GM18499 (cell line): ENCODE data around the gene CLIC6.

Source experiments
- ATAC-seq: cut with Tn5 transposase; IDR thresholded peaks from one replicate; pipeline ENCODE4 v1.9.1; 2021; ENCODE audit warnings: moderate number of reproducible peaks; ENCODE audit not compliant: insufficient read depth, unreplicated experiment

CLIC6 gene

DNA sequence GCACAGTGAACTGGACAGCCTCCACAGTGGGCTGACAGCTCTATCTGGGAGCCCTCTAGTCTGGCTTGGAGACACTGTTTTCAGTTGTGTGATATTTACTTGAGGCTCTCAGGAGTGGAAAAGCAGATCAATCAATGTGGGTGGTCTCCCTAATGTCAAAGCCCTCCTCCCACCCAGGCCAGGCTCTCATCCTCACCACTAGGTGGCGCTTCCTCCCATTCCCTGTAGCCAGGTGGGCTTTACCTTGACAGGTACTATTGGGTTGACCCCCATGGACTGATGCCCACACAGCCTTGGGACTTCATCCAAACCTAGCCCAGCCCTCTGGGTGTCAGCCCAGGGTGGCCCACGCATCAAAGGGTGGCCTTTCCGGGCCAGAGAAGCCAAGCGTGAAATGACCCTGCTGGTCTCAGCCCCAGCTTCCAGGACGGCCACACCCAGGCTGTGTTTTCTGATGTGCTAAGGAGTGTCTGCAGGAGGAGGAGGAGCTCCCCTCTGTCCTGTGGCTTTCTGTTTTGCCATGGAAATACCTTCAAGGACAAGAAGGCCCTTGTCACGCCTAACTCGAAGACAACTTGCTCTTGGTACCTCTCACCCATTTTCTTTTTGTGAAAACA, 54.0 kb downstream of the CLIC6 start:
- ATAC-seq, result no peak

DNA sequence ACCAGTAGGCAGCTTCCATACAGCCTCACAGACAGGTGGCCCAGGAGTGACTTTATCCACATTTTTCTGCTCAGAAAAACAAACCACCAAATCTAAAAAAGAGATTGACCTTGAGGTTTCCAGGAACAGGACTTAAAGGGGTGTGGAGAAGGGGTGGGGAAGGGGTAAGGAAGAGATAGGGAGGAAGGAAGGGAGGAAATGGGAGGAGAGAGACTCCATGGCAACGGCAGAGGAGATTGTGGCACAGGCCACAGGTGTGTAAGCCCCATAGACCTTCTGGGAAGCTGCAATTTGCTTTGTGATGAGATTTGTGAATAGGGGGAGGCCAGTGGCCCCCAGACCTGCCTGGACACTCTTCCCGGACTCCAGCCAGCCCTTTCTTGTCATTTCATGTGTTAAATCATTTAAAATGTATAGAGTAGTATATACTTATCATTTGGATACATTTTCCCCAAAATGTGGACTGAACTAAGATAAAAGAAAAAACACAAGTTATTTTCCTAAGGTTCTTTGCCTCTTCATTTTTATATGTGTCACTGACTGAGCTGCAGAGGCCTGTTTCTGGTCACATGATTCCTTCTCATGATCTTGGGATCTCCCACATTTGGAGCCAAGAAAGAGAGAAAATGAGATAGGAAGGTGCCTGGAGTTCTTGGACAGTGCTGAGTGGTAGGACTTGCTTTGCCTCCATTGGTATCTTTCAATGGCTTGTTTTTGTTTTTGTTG, 55.5 kb downstream of the CLIC6 start:
- ATAC-seq, result no peak

DNA sequence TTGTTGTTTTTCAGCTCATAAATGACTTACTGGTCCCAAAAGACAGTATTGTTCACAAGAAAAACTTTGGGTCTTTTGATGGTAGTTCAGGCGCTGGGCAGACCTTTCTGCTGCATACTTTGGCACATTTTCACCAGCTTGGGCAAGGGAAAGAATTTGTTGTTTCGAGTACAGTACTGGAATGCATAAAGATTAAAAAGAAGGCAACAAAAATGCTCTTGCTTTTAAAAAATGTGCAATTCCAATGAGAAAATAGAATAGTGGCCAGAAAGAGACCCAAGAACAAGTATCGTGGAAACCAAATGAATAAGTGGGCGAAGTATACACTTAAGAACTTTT, 56.0 kb downstream of the CLIC6 start:
- ATAC-seq, result no peak

DNA sequence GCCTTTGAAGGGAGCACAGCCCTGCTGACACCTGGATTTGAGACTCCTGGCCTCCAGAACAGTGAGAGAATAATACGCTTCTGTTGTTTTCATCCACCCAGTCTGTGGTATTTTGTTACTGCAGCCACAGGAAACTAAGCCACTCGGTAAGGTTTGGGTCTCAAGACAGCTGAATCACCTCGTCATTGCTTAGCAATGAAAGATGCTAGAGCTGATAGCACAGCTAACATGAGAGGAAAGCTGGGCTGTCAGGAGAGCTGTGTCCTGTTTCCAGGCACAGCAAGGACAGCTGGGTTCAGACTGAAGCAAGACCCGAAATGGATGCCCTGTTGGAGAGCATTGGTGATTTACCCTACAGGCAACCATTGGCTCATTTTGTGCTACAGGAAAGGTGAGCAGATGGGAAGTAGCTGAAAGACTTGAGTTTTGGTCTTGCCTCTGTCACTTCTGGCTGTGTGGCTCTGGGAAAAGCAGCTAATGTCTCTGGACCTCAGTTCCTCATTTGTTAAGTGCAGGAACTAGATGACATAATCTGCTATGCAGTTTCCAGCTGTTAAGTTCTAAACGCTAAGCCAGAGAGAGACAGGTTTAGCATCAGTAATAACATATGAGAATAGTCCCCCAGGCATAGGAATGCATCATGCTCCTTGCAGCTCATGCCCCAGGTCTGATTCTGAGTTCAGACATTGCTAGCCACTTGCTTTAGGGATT, 58.0 kb downstream of the CLIC6 start:
- ATAC-seq, result no peak

DNA sequence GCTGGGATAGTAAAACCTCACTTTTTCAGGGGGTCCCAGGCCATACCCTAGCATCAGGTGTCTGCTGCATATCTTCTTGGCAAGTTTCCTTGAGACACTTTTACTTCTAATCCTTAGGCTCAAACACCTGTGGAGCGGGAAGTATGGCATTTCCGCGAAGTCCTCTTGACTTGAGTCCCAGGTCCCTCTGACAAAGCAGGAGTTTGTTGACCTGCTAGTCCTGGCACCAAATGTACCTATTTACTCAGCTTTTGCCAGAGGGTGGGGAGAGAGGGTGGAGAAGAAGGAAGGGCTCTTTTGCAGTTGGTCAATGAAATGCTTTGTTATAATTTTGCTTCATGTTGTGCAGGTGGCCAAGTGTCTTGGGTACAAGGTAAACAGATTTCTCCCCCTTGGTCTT, 59.7 kb downstream of the CLIC6 start:
- no peak for ATAC-seq

DNA sequence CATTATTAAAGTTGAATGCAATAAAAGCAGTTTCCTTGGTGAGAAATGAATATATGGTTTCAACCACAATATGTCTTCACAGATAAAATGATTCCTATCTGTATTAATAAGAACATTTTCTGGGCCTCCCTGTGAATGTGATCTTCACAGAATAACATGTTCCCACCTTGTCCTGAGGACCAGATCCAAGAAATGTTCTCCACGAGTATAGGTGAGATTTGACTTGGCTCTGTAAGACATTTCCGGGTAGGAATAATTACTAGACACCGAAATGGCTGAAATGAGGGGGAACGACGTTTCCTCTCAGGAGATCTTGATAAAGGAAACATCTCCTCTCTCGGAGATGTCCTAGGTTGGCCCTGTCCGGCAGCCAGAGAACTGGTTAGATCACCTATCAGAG, 61.4 kb downstream of the CLIC6 start:
- no peak for ATAC-seq

DNA sequence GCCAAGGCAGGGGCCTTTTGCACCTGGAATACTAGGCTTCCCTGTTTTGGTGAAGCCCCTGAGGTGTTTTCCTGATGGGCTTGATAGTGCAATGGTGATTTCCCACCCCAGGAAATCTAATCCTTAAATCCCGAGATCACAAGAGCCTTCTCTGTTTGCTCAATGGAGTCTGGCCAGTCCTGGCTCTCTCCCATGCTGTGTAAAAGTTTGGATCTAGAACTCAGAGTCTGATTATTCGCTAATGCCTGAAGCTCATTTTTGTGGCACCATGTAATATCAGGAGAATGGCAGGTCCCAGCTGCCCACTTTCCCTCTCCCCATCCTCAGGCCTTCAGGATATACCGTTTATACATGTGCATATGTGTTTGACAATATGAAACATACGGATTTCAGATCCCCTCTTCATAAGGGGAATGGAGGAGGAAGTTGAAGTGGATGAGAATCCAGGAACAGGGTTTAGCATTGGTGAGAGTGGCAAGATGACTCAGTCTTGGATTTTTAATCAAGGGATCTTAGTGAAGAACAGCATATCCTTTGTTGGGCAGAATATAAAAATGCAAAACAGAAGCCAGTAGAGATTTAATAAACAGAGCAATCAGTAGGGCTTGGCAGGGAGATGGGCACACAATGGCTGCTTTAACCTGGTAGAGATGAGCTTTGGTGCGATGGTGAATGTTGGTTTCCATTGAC, 62.1 kb downstream of the CLIC6 start:
- no peak for ATAC-seq

DNA sequence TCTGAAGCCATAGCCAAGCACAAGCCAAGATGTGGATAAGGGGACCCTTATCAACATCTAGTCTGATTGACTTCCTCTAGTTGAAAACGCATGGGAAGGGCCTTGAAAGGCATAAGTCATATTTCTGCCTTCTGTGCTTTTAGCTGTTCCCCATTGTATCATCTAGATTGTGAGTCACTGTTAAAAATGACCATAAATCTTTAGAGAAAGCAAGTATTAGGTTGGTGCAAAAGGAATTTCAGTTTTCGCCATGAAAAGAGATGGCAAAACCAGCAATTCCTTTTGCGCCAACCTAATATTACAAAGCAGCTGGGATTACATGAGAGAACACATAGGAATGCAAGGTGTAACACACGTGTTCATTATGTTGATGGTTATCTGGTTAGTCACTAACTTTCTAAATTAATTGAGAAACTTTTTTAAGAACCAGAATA, 63.6 kb downstream of the CLIC6 start:
- ATAC-seq, result no peak

DNA sequence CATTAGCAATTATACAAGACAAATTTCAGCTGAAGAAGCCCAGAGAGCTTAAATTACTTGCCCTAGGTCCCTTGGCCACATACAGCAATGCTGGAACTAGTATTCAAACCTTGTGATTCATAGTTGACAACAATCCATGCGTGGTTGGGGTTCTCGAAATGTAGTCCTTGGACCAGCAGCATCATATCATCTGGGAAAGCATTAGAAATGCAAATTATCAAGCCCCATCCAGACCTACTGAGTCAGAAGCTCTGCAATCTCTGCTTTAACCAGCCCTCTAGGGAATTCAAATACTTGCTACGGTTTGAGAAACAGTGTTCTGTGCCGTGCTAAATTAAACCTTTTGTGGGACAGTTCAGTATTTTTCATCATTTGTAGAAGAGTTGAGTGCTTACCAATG, 65.1 kb downstream of the CLIC6 start:
- no peak for ATAC-seq

DNA sequence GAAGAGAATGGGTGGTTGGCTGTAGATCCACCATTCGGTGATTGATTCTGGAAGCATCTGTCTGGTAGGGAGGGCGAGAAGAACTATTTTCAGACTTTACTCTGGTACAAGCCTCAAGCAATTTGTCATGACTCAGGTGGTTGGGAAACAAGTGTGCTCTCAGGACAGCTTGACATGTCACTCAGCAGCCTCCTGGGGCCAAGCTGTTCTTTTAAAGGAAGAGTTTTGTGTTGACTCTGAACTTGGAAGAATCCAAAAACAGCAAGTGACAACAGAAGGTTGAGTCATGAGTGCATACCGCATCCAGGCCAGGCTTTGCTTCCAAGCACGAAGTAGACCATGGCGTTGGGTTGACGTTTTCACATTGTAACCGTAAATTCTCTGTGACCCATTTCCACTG, 65.9 kb downstream of the CLIC6 start:
- no peak for ATAC-seq

DNA sequence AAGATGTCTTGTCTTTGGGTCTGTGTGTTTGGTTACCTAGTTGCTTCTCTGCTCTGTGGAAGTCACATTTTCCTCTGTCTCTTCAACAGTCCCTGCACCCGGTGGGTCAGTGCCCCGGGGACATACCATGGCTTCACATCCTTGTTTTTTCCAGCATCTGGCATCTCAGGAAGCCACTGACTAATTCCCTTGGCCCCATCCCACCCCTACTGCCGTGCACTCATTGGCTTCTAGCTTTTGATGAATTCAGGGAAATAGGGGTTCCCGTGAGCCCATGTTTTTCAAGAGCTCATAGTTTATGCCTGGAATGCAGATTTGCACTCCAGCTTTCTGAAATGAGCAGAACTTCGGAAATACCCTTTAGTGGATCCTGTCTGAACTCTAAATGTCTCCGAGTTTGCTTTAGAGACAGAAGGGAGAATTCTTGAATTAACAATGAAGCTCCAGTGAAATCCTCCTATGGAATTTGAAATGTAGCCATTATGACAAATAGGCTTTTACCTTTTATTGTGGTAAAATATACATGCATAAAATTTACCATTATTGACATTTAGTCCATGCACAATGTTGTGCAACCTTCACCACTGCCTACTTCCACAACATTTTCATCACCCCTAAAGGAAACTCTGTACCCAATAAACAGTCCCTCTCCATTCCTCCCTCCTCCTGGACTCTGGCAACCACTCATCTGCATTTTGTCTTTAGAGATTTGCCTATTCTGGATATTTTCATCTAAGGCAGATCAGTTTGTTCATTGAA, 67.5 kb downstream of the CLIC6 start:
- ATAC-seq, result no peak

DNA sequence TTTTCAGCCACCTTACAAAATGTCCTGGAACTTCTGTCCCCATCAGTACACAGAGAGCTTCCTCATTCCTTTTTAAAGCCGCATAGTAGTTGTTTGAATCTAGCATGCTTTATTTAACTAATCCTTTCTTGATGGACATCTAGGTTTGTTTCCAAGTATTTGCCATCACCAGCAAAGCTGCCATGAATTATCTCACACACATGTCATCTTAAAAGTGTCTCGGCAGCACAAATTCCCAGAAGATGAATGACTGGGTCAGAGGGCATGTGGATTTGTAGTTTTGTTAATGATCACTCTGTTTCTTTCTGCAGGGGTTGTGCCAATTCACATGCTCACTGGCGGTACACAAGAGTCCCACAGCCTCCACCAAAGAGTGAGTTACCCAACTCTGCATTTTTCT, 68.3 kb downstream of the CLIC6 start:
- no peak for ATAC-seq

DNA sequence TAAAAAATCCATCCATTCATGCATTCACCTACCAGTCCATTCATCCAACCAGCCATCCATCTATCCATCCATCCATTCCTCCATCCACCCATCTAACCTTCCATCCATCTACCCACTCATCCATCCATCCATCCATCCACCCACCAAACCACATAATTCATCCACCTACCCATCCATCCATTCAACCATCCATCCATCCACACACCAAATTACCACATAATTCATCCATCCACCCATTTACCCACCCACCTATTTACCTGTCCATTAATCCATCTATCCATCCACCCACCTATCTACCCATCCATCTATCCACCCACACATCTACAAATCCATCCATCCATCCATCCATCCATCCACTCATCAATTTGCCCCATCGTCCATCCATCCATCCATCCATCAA, 71.4 kb downstream of the CLIC6 start:
- ATAC-seq, result no peak

DNA sequence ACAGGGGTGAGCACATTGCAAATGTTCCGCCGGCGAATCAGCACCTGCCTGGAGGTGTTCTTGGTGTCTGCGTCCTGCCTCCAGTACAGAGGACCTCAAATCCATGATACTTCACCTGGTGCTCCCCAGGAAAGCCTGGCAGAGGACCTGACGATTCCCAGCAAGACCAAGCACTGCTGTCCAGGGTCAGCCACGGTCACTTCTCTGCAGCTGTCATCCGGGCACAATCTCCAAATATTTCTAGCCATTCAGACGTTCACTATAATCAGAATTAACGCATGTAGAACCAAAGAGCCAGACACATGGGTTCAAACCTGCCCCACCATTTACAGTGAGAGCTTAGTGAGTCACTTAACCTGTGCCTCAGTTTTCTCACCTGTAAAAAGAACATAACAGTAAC, 74.5 kb downstream of the CLIC6 start:
- no peak for ATAC-seq

DNA sequence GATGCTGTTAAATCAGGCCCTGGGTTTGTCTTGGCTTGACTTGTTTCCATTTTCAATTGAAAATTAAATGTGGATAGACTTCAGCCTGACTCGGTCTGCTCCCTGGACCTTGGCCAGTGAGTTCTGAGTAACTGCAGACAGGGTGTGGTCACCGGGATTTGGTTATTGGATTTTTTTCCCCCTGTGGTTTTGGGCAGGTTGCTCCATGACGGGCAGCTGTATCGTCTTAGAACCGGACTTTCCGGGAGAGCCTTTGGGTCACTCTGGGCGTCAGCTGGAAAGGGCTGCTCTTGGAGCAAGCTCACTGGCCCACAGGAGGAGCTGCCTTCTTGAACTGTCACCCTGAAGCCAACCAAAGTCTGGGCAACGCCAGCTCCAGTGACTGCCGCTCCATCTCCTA, 75.0 kb downstream of the CLIC6 start:
- no peak for ATAC-seq

DNA sequence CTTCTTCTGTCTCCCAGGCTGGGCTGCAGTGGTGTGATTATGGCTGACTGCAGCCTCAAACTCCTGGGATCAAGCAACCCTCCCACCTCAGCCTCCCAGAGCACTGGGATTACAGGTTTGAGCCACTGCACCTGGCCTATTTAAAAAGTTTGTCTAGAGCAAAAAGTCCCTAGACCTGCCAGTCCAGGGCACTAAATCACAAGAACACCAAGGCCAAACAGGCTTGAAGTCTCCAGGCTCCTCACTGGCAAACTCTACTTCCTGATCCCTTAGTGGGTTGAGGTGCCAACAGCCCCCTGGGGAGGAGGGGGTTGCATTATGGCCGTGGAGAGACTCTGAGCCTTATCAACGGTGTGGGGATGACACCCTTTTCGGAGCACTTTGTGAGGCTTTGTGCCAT, 76.0 kb downstream of the CLIC6 start:
- no peak for ATAC-seq

DNA sequence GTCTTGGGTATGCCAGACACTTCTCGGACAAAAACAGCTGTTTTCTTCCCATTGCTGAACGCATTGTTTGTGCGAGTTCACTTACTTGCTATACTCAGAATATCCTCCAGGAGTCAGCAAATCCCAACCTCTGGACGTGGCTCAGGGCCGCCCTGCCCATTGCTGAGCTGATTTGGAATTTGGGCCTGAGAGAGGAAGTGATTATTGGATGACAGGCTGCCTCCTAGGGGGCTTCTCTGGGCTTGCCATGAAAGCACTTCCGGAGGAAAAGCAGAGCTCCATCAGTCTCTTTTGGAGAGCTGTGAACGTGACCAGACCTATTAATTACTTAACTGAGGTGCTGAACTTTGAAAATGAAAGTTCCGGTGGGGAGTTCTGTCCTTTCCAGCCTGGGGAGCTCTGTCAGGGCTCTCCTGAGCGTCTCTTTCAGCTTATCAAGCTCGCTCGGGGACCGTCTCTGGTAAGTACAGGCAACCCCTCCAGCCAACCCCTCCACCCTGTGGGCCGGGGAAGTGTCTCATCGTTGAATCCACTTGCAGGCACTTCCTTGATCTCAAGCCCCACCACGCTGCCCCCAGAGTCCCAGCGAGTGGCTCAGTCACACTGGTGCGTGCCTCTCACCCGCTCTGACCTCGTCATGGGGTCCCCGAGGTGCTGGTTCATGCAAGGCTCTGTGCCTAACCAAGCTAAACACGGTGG, 76.9 kb downstream of the CLIC6 start:
- ATAC-seq, result no peak

DNA sequence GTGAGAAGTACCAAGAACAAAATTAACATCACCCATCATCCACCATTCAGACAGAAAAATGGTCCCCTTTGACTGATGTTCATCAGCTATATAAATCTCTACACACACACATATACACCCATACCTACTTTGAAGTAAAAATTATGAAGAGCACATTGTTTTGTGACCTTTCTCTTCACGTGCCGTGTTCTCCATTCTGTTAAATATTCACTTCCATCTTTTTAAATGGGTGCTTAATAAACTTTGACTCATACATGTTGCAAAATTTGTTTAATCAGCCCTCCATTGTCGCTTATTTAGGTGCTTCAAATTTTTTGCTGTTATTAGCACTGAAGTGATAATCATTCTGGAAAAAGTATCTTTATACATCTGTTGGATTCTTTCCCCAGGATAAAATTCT, 80.1 kb downstream of the CLIC6 start:
- no peak for ATAC-seq

DNA sequence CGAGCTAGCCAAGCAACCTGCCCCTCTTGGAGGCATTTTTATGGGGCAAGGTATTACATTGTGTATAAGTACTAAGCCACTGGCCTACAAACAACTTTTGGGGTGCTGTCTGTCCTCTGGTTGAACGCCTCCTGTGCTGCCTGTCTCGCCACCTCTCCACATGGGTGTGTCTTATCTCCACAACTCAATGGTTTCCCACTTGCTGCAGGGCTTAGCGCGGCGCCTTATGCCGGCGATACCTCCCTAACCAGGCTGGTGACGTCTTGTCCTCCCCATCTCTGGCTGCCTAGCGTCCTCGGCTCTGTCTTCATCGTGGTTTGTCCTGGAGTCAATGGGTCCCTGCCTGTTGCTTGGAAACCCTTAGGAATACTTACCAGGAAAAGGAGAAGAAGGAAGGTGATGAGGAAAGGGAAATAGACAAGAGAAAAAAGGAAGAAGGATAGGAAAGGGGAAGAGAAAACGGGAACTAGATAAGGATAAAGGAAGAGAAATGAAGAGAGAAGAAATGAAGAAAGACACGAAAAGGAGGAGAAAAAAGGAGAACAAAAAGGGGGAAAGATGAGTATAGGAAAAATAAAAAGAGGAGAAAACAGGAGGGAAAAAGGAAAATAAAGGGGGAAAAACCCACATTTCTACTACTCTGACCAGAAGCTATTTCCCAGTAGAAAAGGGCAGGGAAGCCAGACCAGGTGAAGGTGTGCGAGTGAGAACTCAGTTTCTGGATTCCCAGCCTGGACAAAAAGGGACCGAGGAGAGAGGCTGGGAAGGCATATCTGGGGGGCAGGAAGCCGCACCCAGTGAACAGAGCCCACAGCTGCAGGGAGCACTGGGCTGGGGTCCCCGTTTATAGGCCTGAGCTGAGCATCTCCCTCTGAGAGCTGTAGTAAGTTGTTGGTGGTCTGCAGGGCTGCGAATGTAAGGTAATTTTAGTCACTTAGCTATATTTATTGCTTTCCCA, 86.2 kb downstream of the CLIC6 start:
- ATAC-seq, result no peak
